Upper lobe of left lung (tissue), 6 donors: ENCODE results near the gene ADORA1. TPM values are rescaled to one million over a fixed set of nuclear protein-coding genes. Genes with fewer than 3 reads are reported as not detected.

Experiments used
- ATAC-seq, 2 donors: fragments of 200-7000 bp; cut with Tn5 transposase; one replicate each; pipeline ENCODE4 v1.9.1; 2022; ENCODE audit warnings: mild to moderate bottlenecking in 2 of 2, moderate library complexity in 2 of 2; ENCODE audit not compliant: low FRiP score in 2 of 2
- DNase-seq, 2 donors: peaks; one replicate each; pipeline ENCODE4 v3.0.0-alpha.2; 2019 to 2020
- H3K27ac ChIP-seq, 4 donors: fragments of 200-600 bp; sonication (generic); one replicate each; pipeline ENCODE4 v1.5.1; 2016 to 2019
- H3K27me3 ChIP-seq, 4 donors: fragments of 200-600 bp; sonication (generic); one replicate each; pipeline ENCODE4 v1.5.1; 2017 to 2019
- H3K36me3 ChIP-seq, 4 donors: fragments of 200-600 bp; sonication (generic); one replicate each; pipeline ENCODE4 v1.5.1; 2016 to 2019
- H3K4me1 ChIP-seq, 4 donors: fragments of 200-600 bp; sonication (generic); one replicate each; pipeline ENCODE4 v1.5.1; 2018 to 2019
- H3K4me3 ChIP-seq, 4 donors: fragments of 200-600 bp; sonication (generic); one replicate each; pipeline ENCODE4 v1.5.1; 2017 to 2019; ENCODE audit warnings: mild to moderate bottlenecking in 2 of 4, moderate library complexity in 1 of 4
- H3K9me3 ChIP-seq, 4 donors: fragments of 200-600 bp; sonication (generic); one replicate each; pipeline ENCODE4 v1.5.1; 2018 to 2019
- CTCF ChIP-seq, 6 experiments: fragments of 450-650 bp in 4 of 6; fragments of 200-600 bp in 2 of 6; sonication (generic) in 2 of 6; IDR thresholded peaks; one replicate each; pipeline ENCODE4 v1.5.1; 2016 to 2019; ENCODE audit warnings: antibody characterized with exemption in 6 of 6
- EP300 ChIP-seq, 4 donors: sonication (generic); formaldehyde crosslinking; IDR thresholded peaks; one replicate each; pipeline ENCODE4 v1.5.1; 2017; ENCODE audit warnings: antibody characterized with exemption in 4 of 4, control low read depth in 2 of 4
- POLR2A ChIP-seq, 4 donors: fragments of 450-650 bp; IDR thresholded peaks; one replicate each; pipeline ENCODE4 v1.5.1; 2016 to 2017; ENCODE audit warnings: antibody characterized with exemption in 4 of 4, mild to moderate bottlenecking in 2 of 4
- POLR2AphosphoS5 ChIP-seq, 2 donors: sonication (generic); formaldehyde crosslinking; IDR thresholded peaks; one replicate each; pipeline ENCODE4 v1.5.1; 2017; ENCODE audit warnings: antibody characterized with exemption in 2 of 2
- WGBS, 2 donors: methylation state at CpG; one replicate each; pipeline ENCODE4 v1.1.5; 2017 to 2018; 5-methylcytosine and 5-hydroxymethylcytosine counted together
- total RNA-seq, 6 donors: library from RNA; depleted of rRNA in 4 of 6; stranded (reverse); fragments of >200 nt in 4 of 6; gene quantifications; one replicate each; pipeline versions ENCODE4 v1.1.0 to v1.2.1, GENCODE V29; 2016 to 2021
- donor health status: DM: no; HTN: no; CAD: no; lungs with moderate emphysema.
- donor health status: DM: no; HTN: yes; CAD: no; lungs with severe emphysema.

Gene ADORA1
- total RNA-seq, 6 donors from 2014 or later = 0.20 to 5.4 (median 3.1) TPM

GRCh38 chr1:203173011-203173555 is 45.6 kb downstream of the ADORA1 start:
- DNase-seq = no peak
- no peaks in the 10 kb centered on the region for H3K36me3 ChIP-seq
- TF ChIP-seq POLR2AphosphoS5 (IDR thresholded peaks at IDR 0.05) = no peak
- no peak for TF ChIP-seq POLR2A (IDR thresholded peaks at IDR 0.05)
- no peak for TF ChIP-seq EP300 (IDR thresholded peaks at IDR 0.05)
- TF ChIP-seq CTCF (IDR thresholded peaks at IDR 0.05) = no peak

GRCh38 chr1:203173566-203173965 is 46.0 kb downstream of the ADORA1 start:
- TF ChIP-seq POLR2A (IDR thresholded peaks at IDR 0.05) = no peak
- no peak for TF ChIP-seq EP300 (IDR thresholded peaks at IDR 0.05)
- TF ChIP-seq POLR2AphosphoS5 (IDR thresholded peaks at IDR 0.05) = no peak
- TF ChIP-seq CTCF (IDR thresholded peaks at IDR 0.05) = no peak
- H3K4me3 ChIP-seq = no peak overlapping the region
- no peak overlapping the region for H3K27ac ChIP-seq
- no peaks in the 10 kb centered on the region for H3K36me3 ChIP-seq
- WGBS, 2 donors = 90 to 100% methylated on average over 5 of the region's 5 CpGs
- no peaks in the 10 kb centered on the region for H3K9me3 ChIP-seq
- DNase-seq = no peak
- ATAC-seq = no peak
- H3K27me3 ChIP-seq = no peaks in the 10 kb centered on the region
- peaks cover 3 to 19% (median 16%) of the 10 kb centered on the region in 4 donors for H3K4me1 ChIP-seq

More at GRCh38 chr1:203173011-203173555, 45.6 kb downstream of the ADORA1 start:
- Histone ChIP-seq H3K27ac (no peak overlapping the region), H3K27me3 (no peaks in the 10 kb centered on the region), H3K9me3 (no peaks in the 10 kb centered on the region), H3K4me1 (peaks cover 3 to 19% (median 16%) of the 10 kb centered on the region in 4 donors), H3K4me3 (no peak overlapping the region)
- ATAC-seq = no peak
- WGBS, 2 donors = 66% methylated on average over 2 of the region's 2 CpGs; no CpG with 5 or more reads in 1 of the 2 donors

- no peaks in the 10 kb centered on the region for H3K36me3 ChIP-seq
- no peak overlapping the region for H3K4me3 ChIP-seq
- DNase-seq (peak in 1 of 2 donors; percentile 66), ATAC-seq (no peak)
- H3K27ac ChIP-seq = no peak overlapping the region
- no peaks in the 10 kb centered on the region for H3K9me3 ChIP-seq
- no peaks in the 10 kb centered on the region for H3K27me3 ChIP-seq
- 90 to 94% methylated on average over 2 to 12 of the region's 12 CpGs for WGBS, 2 donors
- peaks cover 3 to 19% (median 16%) of the 10 kb centered on the region in 4 donors for H3K4me1 ChIP-seq
- no peak for TF ChIP-seq CTCF (IDR thresholded peaks at IDR 0.05)
- TF ChIP-seq EP300 (IDR thresholded peaks at IDR 0.05) = no peak
- TF ChIP-seq POLR2AphosphoS5 (IDR thresholded peaks at IDR 0.05) = no peak
- TF ChIP-seq POLR2A (IDR thresholded peaks at IDR 0.05) = no peak
Measured at GRCh38 chr1:203174324-203174985, 46.9 kb downstream of the ADORA1 start.

- no peak for TF ChIP-seq POLR2A (IDR thresholded peaks at IDR 0.05)
- no peaks in the 10 kb centered on the region for H3K9me3 ChIP-seq
- H3K4me1 ChIP-seq = peaks cover 3 to 19% (median 16%) of the 10 kb centered on the region in 4 donors
- 85% methylated on average over 5 of the region's 5 CpGs; no CpG with 5 or more reads in 1 of the 2 donors for WGBS, 2 donors
- DNase-seq (no peak), ATAC-seq (no peak)
- no peaks in the 10 kb centered on the region for H3K27me3 ChIP-seq
- no peak within 1 kb of the TSS for H3K27ac ChIP-seq
- H3K4me3 ChIP-seq = no peak within 1 kb of the TSS
- H3K36me3 ChIP-seq = peaks cover 0 to under 1% (median 0%) of the 10 kb centered on the region in 4 donors
Measured at GRCh38 chr1:203175237-203175826, 47.8 kb downstream of the ADORA1 start, which contains the start of gene MYBPH. TSS of gene MYBPH (minus strand) at chr1:203175826. CDS start at chr1:203175755, 71 bp downstream.

GRCh38 chr1:203175827-203176241 is 48.3 kb downstream of the ADORA1 start:
- Histone ChIP-seq H3K4me3 (no peak overlapping the region), H3K27ac (no peak overlapping the region), H3K36me3 (peaks cover 0 to 5% (median 0%) of the 10 kb centered on the region in 4 donors), H3K4me1 (peaks cover 3 to 19% (median 16%) of the 10 kb centered on the region in 4 donors), H3K27me3 (no peaks in the 10 kb centered on the region), H3K9me3 (no peaks in the 10 kb centered on the region)
- WGBS, 2 donors = 48 to 52% methylated on average over 9 of the region's 9 CpGs
- DNase-seq (peak in 1 of 2 donors; percentile 59), ATAC-seq (peak in 1 of 2 donors; percentile 49)
- TF ChIP-seq EP300 (IDR thresholded peaks at IDR 0.05) = no peak
- TF ChIP-seq POLR2AphosphoS5 (IDR thresholded peaks at IDR 0.05) = peak in 1 of 2 donors; percentile 37
- no peak for TF ChIP-seq CTCF (IDR thresholded peaks at IDR 0.05)
